Skeletal muscle satellite cell (primary cell): ENCODE measurements around the gene FNBP1L.
"Not testable (repeated sequence)": the region's sequence is repeated elsewhere in the genome, so short reads cannot be mapped to it uniquely, and the experiment has no call there.

Experiments
- H3K27me3 ChIP-seq: 2 replicates; pipeline ENCODE4 v1.7.0; 2013; ENCODE audit warnings: low read length; ENCODE audit not compliant: control insufficient read depth, insufficient read depth
- H3K36me3 ChIP-seq: 2 replicates; pipeline ENCODE4 v1.7.0; 2013; ENCODE audit warnings: mild to moderate bottlenecking, control low read depth, low read length; ENCODE audit not compliant: insufficient read depth
- H3K4me1 ChIP-seq: 2 replicates; pipeline ENCODE4 v1.7.0; 2013; ENCODE audit warnings: low read length; ENCODE audit not compliant: control insufficient read depth, insufficient read depth
- H3K4me2 ChIP-seq: 2 replicates; pipeline ENCODE4 v1.7.0; 2013; ENCODE audit warnings: mild to moderate bottlenecking, low read length
- H3K4me3 ChIP-seq: 2 replicates; pipeline ENCODE4 v1.7.0; 2013; ENCODE audit warnings: low read length
- H3K9ac ChIP-seq: 2 replicates; pipeline ENCODE4 v1.7.0; 2013; ENCODE audit warnings: mild to moderate bottlenecking, low read depth, low read length, moderate library complexity
- H3K9me3 ChIP-seq: replicated peaks from 2 replicates; pipeline ENCODE4 v1.7.0; 2013; ENCODE audit warnings: mild to moderate bottlenecking, control low read depth, low read length

Gene FNBP1L

DNA sequence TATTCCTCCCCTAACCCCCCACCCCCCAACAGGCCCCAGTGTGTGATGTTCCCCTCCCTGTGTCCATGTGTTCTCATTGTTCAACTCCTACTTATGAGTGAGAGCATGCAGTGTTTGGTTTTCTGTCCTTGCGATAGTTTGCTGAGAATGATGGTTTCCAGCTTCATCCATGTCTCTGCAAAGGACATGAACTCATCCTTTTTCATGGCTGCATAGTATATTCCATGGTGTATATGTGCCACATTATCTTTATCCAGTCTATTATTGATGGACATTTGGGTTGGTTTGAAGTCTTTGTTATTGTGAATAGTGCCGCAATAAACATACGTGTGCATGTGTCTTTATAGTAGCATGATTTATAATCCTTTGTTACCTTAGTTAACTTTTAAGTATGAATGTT, 21.3 kb downstream of the FNBP1L start:
- H3K9me3 ChIP-seq, H3K27me3 ChIP-seq, H3K4me2 ChIP-seq, H3K36me3 ChIP-seq, H3K9ac ChIP-seq, H3K4me3 ChIP-seq: not testable (repeated sequence)
- H3K4me1 ChIP-seq = peaks cover 14% of the 10 kb centered on the region

DNA sequence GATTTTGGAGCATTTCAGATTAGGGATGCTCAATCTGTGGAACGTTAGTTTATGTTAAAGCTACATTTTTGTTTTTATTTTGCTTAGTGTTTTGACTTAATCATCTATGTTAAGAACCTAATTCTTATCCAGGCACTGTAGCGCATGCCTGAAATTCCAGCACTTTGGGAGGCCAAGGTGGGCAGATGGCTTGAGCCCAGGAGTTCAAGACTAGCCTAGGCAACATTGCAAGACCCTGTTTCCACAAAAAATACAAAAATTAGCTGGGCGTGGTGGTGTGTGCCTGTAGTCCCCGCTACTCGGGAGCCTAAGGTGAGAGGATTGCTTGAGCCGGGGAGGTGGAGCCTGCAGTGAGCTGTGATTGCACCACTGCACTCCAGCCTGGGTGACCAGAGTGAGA, 23.4 kb downstream of the FNBP1L start:
- Histone ChIP-seq H3K4me2 (peak overlapping the region; percentile 32), H3K4me3 (no peak overlapping the region), H3K4me1 (peaks cover 14% of the 10 kb centered on the region), H3K27me3 (no peaks in the 10 kb centered on the region), H3K9me3 (no peaks in the 10 kb centered on the region), H3K9ac (no peak overlapping the region), H3K36me3 (no peaks in the 10 kb centered on the region)

- H3K27me3 ChIP-seq = no peaks in the 10 kb centered on the region
- no peak overlapping the region for H3K4me3 ChIP-seq
- H3K9ac ChIP-seq = no peak overlapping the region
- H3K4me2 ChIP-seq = peak overlapping the region; percentile 32
- H3K36me3 ChIP-seq = no peaks in the 10 kb centered on the region
- H3K4me1 ChIP-seq = peaks cover 14% of the 10 kb centered on the region
- no peaks in the 10 kb centered on the region for H3K9me3 ChIP-seq
Measured at GRCh38 chr1:93471911-93472310, 24.0 kb downstream of the FNBP1L start.

DNA sequence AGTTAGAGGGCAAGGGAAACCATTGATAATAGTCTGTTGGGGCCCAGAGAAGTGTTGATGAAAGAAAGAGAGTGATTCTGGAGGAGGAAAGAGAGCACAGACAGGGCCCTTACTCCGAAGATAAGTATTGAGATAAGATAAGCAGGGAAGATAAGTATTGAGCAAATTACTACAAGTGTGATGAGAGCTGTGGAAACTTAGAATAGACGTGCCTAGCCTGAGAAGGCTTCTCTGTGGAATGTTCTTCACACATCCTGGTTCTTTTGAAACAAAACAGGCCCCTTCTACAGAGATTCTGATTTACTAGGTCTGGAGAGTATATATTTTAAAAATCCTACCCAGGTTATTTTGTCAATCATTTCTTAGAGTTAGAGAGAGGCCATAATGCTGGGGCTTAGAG, 26.4 kb downstream of the FNBP1L start:
- H3K4me2 ChIP-seq = no peak overlapping the region
- H3K27me3 ChIP-seq = no peaks in the 10 kb centered on the region

GRCh38 chr1:93475681-93476080, 27.8 kb downstream of the FNBP1L start:
- H3K27me3 ChIP-seq = no peaks in the 10 kb centered on the region
- no peaks in the 10 kb centered on the region for H3K9me3 ChIP-seq
- no peak overlapping the region for H3K9ac ChIP-seq
- no peaks in the 10 kb centered on the region for H3K36me3 ChIP-seq
- H3K4me1 ChIP-seq = peaks cover 14% of the 10 kb centered on the region
- H3K4me3 ChIP-seq = no peak overlapping the region
- no peak overlapping the region for H3K4me2 ChIP-seq

More for the DNA sequence above, 26.4 kb downstream of the FNBP1L start:
- H3K4me1 ChIP-seq = peaks cover 14% of the 10 kb centered on the region
- H3K9me3 ChIP-seq = no peaks in the 10 kb centered on the region
- no peak overlapping the region for H3K9ac ChIP-seq
- H3K4me3 ChIP-seq = no peak overlapping the region
- H3K36me3 ChIP-seq = no peaks in the 10 kb centered on the region

GRCh38 chr1:93479133-93479745, 31.3 kb downstream of the FNBP1L start:
- not testable (repeated sequence) for H3K4me2 ChIP-seq, H3K4me1 ChIP-seq, H3K36me3 ChIP-seq, H3K9ac ChIP-seq, H3K27me3 ChIP-seq, H3K4me3 ChIP-seq, H3K9me3 ChIP-seq

DNA sequence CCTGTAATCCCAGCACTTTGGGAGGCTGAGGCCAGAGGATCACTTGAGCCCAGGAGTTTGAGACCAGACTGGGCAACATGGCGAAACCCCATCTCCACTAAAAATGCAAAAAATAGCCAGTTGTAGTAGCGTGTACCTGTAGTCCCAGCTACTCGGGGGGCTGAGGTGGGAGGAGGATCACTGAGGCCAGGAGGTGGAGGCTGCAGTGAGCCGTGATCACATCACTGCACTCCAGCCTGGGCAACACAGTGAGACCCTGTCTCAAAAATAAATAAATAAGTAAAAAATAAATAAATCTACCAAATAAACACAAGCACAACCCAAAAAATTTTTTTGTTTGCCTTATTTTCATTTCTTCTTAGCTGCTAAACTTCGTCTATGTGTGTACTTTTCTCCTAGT, 34.0 kb downstream of the FNBP1L start:
- not testable (repeated sequence) for H3K9ac ChIP-seq, H3K36me3 ChIP-seq, H3K9me3 ChIP-seq, H3K27me3 ChIP-seq, H3K4me1 ChIP-seq, H3K4me3 ChIP-seq, H3K4me2 ChIP-seq

GRCh38 chr1:93483200-93483599, 35.3 kb downstream of the FNBP1L start:
- Histone ChIP-seq H3K4me1 (peaks cover 3% of the 10 kb centered on the region), H3K9ac (no peak overlapping the region), H3K36me3 (no peaks in the 10 kb centered on the region), H3K4me2 (no peak overlapping the region), H3K9me3 (no peaks in the 10 kb centered on the region), H3K4me3 (no peak overlapping the region), H3K27me3 (no peaks in the 10 kb centered on the region)

GRCh38 chr1:93483606-93484005, 35.7 kb downstream of the FNBP1L start:
- H3K4me1 ChIP-seq = peaks cover 3% of the 10 kb centered on the region
- no peaks in the 10 kb centered on the region for H3K9me3 ChIP-seq
- H3K9ac ChIP-seq = no peak overlapping the region
- H3K27me3 ChIP-seq = no peaks in the 10 kb centered on the region
- H3K4me3 ChIP-seq = no peak overlapping the region
- no peaks in the 10 kb centered on the region for H3K36me3 ChIP-seq
- H3K4me2 ChIP-seq = no peak overlapping the region

DNA sequence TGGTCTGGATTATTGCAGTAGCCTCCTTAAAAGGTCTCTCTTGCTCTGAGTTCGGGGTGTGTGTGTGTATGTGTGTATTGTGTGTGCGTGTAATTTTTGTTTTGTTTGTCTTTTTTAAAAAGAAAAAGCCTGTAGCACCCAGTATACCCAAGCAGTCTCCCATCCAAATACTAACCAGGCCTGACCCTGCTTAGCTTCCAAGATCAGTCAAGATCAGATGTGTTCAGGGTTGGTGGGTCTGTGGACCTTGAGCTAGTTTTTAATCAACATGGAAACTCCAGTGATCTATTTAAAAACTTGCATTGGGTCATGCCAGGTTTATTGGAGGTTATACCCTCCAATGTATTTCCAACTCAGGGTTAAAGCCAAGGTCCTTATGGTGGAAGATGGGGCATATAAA, 40.3 kb downstream of the FNBP1L start:
- no peaks in the 10 kb centered on the region for H3K4me1 ChIP-seq
- H3K36me3 ChIP-seq = no peaks in the 10 kb centered on the region
- H3K27me3 ChIP-seq = no peaks in the 10 kb centered on the region
- no peak overlapping the region for H3K4me2 ChIP-seq
- H3K9ac ChIP-seq = no peak overlapping the region
- no peaks in the 10 kb centered on the region for H3K9me3 ChIP-seq
- no peak overlapping the region for H3K4me3 ChIP-seq

- Histone ChIP-seq H3K36me3 (no peaks in the 10 kb centered on the region), H3K9ac (no peak overlapping the region), H3K4me2 (no peak overlapping the region), H3K9me3 (no peaks in the 10 kb centered on the region), H3K27me3 (no peaks in the 10 kb centered on the region), H3K4me3 (no peak overlapping the region), H3K4me1 (no peaks in the 10 kb centered on the region)
Measured at GRCh38 chr1:93489756-93490155, 41.8 kb downstream of the FNBP1L start.

DNA sequence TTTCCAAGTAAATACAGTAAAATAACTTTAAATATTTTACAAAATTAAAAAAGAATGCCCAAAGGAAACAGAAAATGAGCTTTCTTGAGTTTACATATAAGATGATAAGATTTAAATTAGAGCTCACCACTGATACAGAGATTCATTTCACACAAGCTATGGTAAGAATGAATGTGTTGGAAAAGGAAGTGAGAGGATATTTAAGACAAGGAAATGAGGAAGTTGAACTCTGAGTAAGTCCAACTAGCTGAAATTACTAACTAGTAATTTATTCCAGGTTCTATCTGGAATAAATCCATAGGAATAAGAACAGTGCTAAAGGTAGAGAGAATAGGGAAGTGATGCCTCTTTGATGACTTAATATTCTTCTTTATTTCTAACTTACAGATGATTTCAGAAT, 42.4 kb downstream of the FNBP1L start:
- H3K36me3 ChIP-seq = no peaks in the 10 kb centered on the region
- H3K9me3 ChIP-seq = no peaks in the 10 kb centered on the region
- no peaks in the 10 kb centered on the region for H3K4me1 ChIP-seq
- H3K4me2 ChIP-seq = no peak overlapping the region
- H3K27me3 ChIP-seq = no peaks in the 10 kb centered on the region
- no peak overlapping the region for H3K4me3 ChIP-seq
- H3K9ac ChIP-seq = no peak overlapping the region
